Measurements from ENCODE around the gene DNASE1L2.

DNASE1L2 gene

GRCh38 chr16:2190659-2191445, 45.4 kb upstream of the DNASE1L2 start:
- TF ChIP-seq, protein P1, sequence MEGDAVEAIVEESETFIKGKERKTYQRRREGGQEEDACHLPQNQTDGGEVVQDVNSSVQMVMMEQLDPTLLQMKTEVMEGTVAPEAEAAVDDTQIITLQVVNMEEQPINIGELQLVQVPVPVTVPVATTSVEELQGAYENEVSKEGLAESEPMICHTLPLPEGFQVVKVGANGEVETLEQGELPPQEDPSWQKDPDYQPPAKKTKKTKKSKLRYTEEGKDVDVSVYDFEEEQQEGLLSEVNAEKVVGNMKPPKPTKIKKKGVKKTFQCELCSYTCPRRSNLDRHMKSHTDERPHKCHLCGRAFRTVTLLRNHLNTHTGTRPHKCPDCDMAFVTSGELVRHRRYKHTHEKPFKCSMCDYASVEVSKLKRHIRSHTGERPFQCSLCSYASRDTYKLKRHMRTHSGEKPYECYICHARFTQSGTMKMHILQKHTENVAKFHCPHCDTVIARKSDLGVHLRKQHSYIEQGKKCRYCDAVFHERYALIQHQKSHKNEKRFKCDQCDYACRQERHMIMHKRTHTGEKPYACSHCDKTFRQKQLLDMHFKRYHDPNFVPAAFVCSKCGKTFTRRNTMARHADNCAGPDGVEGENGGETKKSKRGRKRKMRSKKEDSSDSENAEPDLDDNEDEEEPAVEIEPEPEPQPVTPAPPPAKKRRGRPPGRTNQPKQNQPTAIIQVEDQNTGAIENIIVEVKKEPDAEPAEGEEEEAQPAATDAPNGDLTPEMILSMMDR (conservative IDR thresholded peaks at IDR 0.05): no peak
- H3K27ac ChIP-seq: no peak overlapping the region

DNA sequence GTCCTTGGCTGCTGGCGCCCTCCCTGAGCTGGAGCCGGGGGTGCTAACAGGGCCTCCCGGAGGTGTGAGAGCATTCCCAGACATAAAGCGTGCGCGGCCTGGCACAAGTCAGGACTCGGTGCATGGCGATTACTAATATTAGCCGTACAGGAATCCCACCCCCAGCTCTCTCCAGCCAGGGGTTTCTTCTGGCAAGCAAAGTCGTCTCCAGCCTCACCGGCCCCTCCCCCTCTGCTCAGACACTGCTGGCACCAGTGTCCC, 44.9 kb upstream of the DNASE1L2 start:
- TF ChIP-seq, protein P1 (conservative IDR thresholded peaks at IDR 0.05): no peak
- no peak overlapping the region for H3K27ac ChIP-seq

DNA sequence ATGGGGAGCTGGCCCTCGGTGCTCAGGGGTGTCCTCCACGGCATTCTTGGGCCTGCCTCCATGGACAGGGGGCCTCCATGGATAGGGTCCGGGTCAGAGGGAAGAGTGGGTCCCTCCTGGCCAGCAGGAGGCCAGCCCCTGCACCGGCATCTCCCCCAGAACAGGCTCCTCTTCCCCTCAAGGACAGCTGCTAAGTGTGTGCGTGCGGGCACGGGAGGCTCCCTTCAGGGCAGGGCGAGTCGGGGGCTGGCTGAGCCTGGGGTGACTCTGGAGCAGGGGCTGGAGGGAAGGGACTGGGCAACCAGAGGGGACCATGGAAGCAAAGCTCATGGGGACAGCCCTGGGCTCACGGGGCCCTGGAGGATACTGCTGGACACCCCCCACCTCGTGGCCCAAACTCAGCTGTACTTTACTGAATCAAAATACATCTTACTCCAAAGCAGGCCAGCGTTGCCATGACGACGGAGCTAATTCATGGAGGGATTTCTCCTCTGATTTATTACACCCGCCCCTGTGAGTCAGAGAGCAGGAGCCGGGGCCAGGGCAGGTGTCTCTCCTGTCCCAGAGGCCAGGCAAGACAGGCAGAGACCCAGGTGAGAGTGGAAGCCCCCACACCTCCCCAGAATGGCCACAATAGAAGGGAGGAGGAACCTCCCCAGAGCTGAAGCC, 41.9 kb upstream of the DNASE1L2 start:
- TF ChIP-seq, protein P1 (conservative IDR thresholded peaks at IDR 0.05): no peak

DNA sequence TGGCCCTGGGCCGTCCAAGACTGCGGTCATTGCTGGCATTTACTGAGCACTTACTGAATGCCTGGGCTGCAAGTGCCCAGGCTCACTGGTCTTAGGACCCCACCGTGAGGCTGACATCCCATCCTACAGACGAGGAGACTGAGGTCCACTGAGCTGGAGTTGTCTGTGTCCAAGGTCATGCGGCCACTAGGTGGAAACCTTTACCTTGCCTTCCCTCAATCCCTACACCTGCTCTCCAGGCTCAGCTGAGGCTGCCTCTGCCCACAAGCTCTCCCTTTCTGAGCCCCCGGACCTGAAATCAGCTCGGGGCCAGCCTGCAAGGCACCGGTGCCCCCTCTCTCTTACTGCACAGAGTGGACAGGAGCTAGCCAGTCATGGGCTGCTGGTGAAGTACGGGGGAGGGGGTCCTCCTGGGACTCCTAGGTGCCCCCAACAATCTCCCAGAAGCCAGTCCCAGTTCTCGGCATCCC, 41.4 kb upstream of the DNASE1L2 start:
- H3K27ac ChIP-seq: peak overlapping the region; percentile 64; the same call in 1 of the 2 replicates
- TF ChIP-seq, protein P1 (conservative IDR thresholded peaks at IDR 0.05): peak; percentile 69

More for the DNA sequence above, 41.9 kb upstream of the DNASE1L2 start:
- H3K27ac ChIP-seq: no peak overlapping the region

- TF ChIP-seq, protein P1 (conservative IDR thresholded peaks at IDR 0.05): no peak
- peak overlapping the region; percentile 64 for H3K27ac ChIP-seq
Observed at GRCh38 chr16:2195322-2196161, 40.7 kb upstream of the DNASE1L2 start.

DNA sequence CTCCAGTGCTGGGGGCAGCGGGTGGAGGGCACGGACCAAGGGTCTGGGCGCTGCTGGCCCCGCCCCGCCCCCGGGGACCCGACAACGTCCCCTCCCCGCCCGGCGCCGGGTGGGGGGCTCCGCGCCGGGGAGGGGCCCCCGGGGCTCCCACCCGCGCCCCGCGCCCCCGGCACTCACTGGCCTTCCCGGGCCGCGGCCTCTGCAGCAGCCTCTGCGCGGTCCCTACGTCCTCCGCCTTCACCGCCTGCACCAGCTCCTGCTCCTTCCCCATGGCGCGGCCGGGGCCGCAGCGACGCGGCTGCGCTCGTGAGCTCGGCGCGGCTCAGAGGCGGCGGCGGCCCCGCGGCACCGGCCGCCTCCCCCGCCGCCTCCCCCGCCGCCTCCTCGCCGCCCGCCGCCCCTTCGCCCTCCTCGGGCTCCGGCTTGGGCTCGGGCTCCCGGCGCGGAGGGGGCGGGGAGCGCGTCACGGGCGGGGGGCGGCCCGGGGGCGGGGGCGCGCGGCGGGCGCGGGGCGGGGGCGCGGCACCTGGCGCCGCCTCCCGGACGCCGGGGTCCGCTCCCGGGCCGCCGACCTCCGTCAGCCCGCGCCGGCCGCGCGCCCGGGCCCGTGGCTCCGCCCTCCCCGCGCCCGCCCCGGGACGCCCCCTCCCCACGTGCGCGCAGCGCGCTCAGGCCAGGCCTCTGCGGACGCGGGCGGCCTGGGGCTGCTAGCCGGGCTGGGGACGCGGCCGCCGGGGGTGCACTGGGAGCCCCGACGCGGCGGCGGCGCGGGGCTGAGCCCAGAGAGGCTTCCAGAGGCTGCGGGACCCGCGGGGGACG, 39.9 kb upstream of the DNASE1L2 start, which contains the start of gene CASKIN1:
CASKIN1 (minus strand) TSS at position 444 of the 819 bp plus-strand sequence; CDS start at position 271, 173 bp downstream.
- TF ChIP-seq, protein P1 (conservative IDR thresholded peaks at IDR 0.05): no peak
- H3K27ac ChIP-seq: peak within 1 kb of the TSS; percentile 64
